ENCODE measurements around the gene MTA2. TPM values are rescaled to one million over a fixed set of nuclear protein-coding genes. Genes with fewer than 3 reads are reported as not detected.
A peak's percentile ranks its signal among the peaks of the same experiment; 100 is the strongest.
"Not testable (repeated sequence)": the region's sequence is repeated elsewhere in the genome, so short reads cannot be mapped to it uniquely, and the experiment has no call there.

Gene MTA2
- total RNA-seq, 1 experiment from 2014 or later = 241 TPM

- peaks cover 55% of the 10 kb centered on the region for H3K36me3 ChIP-seq (ENCODE audit: insufficient read depth, low read length, poor library complexity, severe bottlenecking)
- no TSS peak for BruUV-seq (replicated peaks)
Measured at GRCh38 chr11:62591448-62592145, 10.1 kb downstream of the MTA2 start, which contains the start of gene TUT1. TSS of gene TUT1 (minus strand) at chr11:62591523. CDS start at chr11:62591485, 38 bp downstream.

GRCh38 chr11:62588966-62589637 lies 12.6 kb downstream of the MTA2 start:
- Histone ChIP-seq H3K27me3 (replicated peaks; ENCODE audit: insufficient read depth, low read depth, low read length, poor library complexity) (no peaks in the 10 kb centered on the region), H3K36me3 (ENCODE audit: insufficient read depth, low read length, poor library complexity, severe bottlenecking) (peaks cover 43% of the 10 kb centered on the region), H3K4me3 (ENCODE audit: low read depth, low read length, poor library complexity, severe bottlenecking) (no peak overlapping the region), H3K27ac (ENCODE audit: low read depth, low read length, poor library complexity, severe bottlenecking) (no peak overlapping the region), H3K9me3 (ENCODE audit: low read depth, low read length, poor library complexity, severe bottlenecking) (no peaks in the 10 kb centered on the region), H3K4me1 (ENCODE audit: insufficient read depth, low read length, poor library complexity, severe bottlenecking) (peaks cover 17% of the 10 kb centered on the region)
- BruUV-seq (replicated peaks) = no TSS peak
- ChIA-PET POLR2A (ENCODE audit: low non-redundant PET) (no interaction called here), CTCF (no interaction called here)
- DNase-seq (ENCODE audit: low spot score) = no peak
- intact Hi-C loops (cut with micrococcal nuclease; ENCODE audit: unreplicated experiment) = no loop called here
- TF ChIP-seq EZH2 (IDR thresholded peaks at IDR 0.05; ENCODE audit: borderline replicate concordance, low read depth, low read length, poor library complexity, severe bottlenecking) = no peak
- peak; percentile 45 for TF ChIP-seq CTCF (conservative IDR thresholded peaks at IDR 0.05; ENCODE audit: low read depth, low read length)

More at GRCh38 chr11:62591448-62592145, 10.1 kb downstream of the MTA2 start, which contains the start of gene TUT1:
- no peak for TF ChIP-seq CTCF (conservative IDR thresholded peaks at IDR 0.05; ENCODE audit: low read depth, low read length)
- no peak for TF ChIP-seq EZH2 (IDR thresholded peaks at IDR 0.05; ENCODE audit: borderline replicate concordance, low read depth, low read length, poor library complexity, severe bottlenecking)
- intact Hi-C loops (cut with micrococcal nuclease; ENCODE audit: unreplicated experiment) = loop anchor here (5.0 to 10.0 kb wide), 2 partner anchors 116 to 263 kb away; partner anchors contain the start of genes BSCL2 and GNG3
- no peaks in the 10 kb centered on the region for H3K27me3 ChIP-seq (replicated peaks; ENCODE audit: insufficient read depth, low read depth, low read length, poor library complexity)
- peaks cover 17% of the 10 kb centered on the region for H3K4me1 ChIP-seq (ENCODE audit: insufficient read depth, low read length, poor library complexity, severe bottlenecking)
- H3K9me3 ChIP-seq (ENCODE audit: low read depth, low read length, poor library complexity, severe bottlenecking) = no peaks in the 10 kb centered on the region
- POLR2A ChIA-PET (ENCODE audit: low non-redundant PET) = interaction anchor here (0.5 to 2.0 kb wide), 10 partner anchors 10 to 724 kb away, joined by 3 to 14 read pairs (median 7); partner anchors contain the start of genes C11orf98, CSKMT, EEF1G and HNRNPUL2
- H3K27ac ChIP-seq (ENCODE audit: low read depth, low read length, poor library complexity, severe bottlenecking) = peak within 1 kb of the TSS; percentile 80
- DNase-seq (ENCODE audit: low spot score) = peak; percentile 100
- CTCF ChIA-PET = interaction anchor here (1.0 to 1.8 kb wide), 6 partner anchors 10 to 197 kb away, joined by 4 to 13 read pairs (median 6); partner anchors contain the start of genes B3GAT3, EEF1G and MTA2
- peak within 1 kb of the TSS; percentile 67 for H3K4me3 ChIP-seq (ENCODE audit: low read depth, low read length, poor library complexity, severe bottlenecking)

- POLR2A ChIA-PET (ENCODE audit: low non-redundant PET); BruUV-seq (replicated peaks); H3K4me3 ChIP-seq (ENCODE audit: low read depth, low read length, poor library complexity, severe bottlenecking): not testable (repeated sequence)
Measured at GRCh38 chr11:62585356-62585755, 16.3 kb downstream of the MTA2 start.

GRCh38 chr11:62581735-62582134 lies 19.9 kb downstream of the MTA2 start:
- intact Hi-C loops (cut with micrococcal nuclease; ENCODE audit: unreplicated experiment); H3K4me3 ChIP-seq (ENCODE audit: low read depth, low read length, poor library complexity, severe bottlenecking); DNase-seq (ENCODE audit: low spot score); CTCF ChIA-PET; H3K9me3 ChIP-seq (ENCODE audit: low read depth, low read length, poor library complexity, severe bottlenecking); BruUV-seq (replicated peaks); H3K4me1 ChIP-seq (ENCODE audit: insufficient read depth, low read length, poor library complexity, severe bottlenecking); H3K27me3 ChIP-seq (replicated peaks; ENCODE audit: insufficient read depth, low read depth, low read length, poor library complexity); H3K27ac ChIP-seq (ENCODE audit: low read depth, low read length, poor library complexity, severe bottlenecking): not testable (repeated sequence)
- POLR2A ChIA-PET (ENCODE audit: low non-redundant PET) = interaction anchor here (0.6 kb wide), 1 partner anchor 241 kb away, joined by 4 read pairs; no protein-coding TSS in a partner anchor
- H3K36me3 ChIP-seq (ENCODE audit: insufficient read depth, low read length, poor library complexity, severe bottlenecking) = peaks cover 61% of the 10 kb centered on the region

More at GRCh38 chr11:62585356-62585755, 16.3 kb downstream of the MTA2 start:
- peak overlapping the region; percentile 1 for H3K27ac ChIP-seq (ENCODE audit: low read depth, low read length, poor library complexity, severe bottlenecking)
- H3K27me3 ChIP-seq (replicated peaks; ENCODE audit: insufficient read depth, low read depth, low read length, poor library complexity); H3K9me3 ChIP-seq (ENCODE audit: low read depth, low read length, poor library complexity, severe bottlenecking); H3K4me1 ChIP-seq (ENCODE audit: insufficient read depth, low read length, poor library complexity, severe bottlenecking); intact Hi-C loops (cut with micrococcal nuclease; ENCODE audit: unreplicated experiment); CTCF ChIA-PET; DNase-seq (ENCODE audit: low spot score): not testable (repeated sequence)
- peaks cover 49% of the 10 kb centered on the region for H3K36me3 ChIP-seq (ENCODE audit: insufficient read depth, low read length, poor library complexity, severe bottlenecking)

Measured in A673 (cell line).